ENCODE data around the gene CELF2. TPM values are rescaled to one million over a fixed set of nuclear protein-coding genes. Genes with fewer than 3 reads are reported as not detected.

CELF2 gene
- total RNA-seq, 1 donor from 2014 or later, result 33.8 TPM

DNA sequence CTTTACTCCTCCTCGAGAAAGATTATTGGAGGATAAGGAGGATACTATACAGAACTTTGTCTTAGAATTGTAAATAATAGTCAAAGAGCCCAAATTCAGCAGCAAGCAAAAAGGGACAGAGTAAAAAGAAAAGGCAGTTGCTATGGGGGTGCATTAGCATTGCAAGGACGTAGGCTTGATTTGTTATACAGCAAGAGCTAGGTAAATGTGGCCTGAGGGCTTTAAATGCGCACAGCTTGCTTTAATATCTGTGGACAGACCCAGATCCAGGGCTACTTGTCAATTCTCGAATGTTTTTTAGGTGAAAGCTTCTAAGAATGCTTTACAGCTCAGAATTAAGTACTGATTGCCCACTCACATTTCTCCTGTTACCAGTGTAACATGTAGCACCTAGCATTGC, 58.5 kb downstream of the CELF2 start:
- Mint-ChIP-seq H3K27me3 (ENCODE audit: unreplicated experiment) (no peaks in the 10 kb centered on the region), H3K36me3 (ENCODE audit: unreplicated experiment) (no peaks in the 10 kb centered on the region), H3K9me3 (ENCODE audit: unreplicated experiment) (no peaks in the 10 kb centered on the region), H3K27ac (ENCODE audit: unreplicated experiment) (no peak overlapping the region), H3K4me1 (ENCODE audit: unreplicated experiment) (no peaks in the 10 kb centered on the region), H3K4me3 (ENCODE audit: unreplicated experiment) (no peak overlapping the region)
- no peak for DNase-seq (ENCODE audit: extremely low spot score, unreplicated experiment)
- no peak for TF ChIP-seq CTCF (IDR thresholded peaks at IDR 0.05)

- TF ChIP-seq CTCF (IDR thresholded peaks at IDR 0.05), result no peak
- no peaks in the 10 kb centered on the region for H3K36me3 Mint-ChIP-seq (ENCODE audit: unreplicated experiment)
- no peaks in the 10 kb centered on the region for H3K27me3 Mint-ChIP-seq (ENCODE audit: unreplicated experiment)
- no peaks in the 10 kb centered on the region for H3K9me3 Mint-ChIP-seq (ENCODE audit: unreplicated experiment)
- no peak overlapping the region for H3K4me3 Mint-ChIP-seq (ENCODE audit: unreplicated experiment)
- no peak overlapping the region for H3K27ac Mint-ChIP-seq (ENCODE audit: unreplicated experiment)
- no peak for DNase-seq (ENCODE audit: extremely low spot score, unreplicated experiment)
- H3K4me1 Mint-ChIP-seq (ENCODE audit: unreplicated experiment), result no peaks in the 10 kb centered on the region
Observed at GRCh38 chr10:11080564-11080984, 62.9 kb downstream of the CELF2 start.

GRCh38 chr10:11081408-11081807, 63.7 kb downstream of the CELF2 start:
- no peak overlapping the region for H3K4me3 Mint-ChIP-seq (ENCODE audit: unreplicated experiment)
- no peaks in the 10 kb centered on the region for H3K9me3 Mint-ChIP-seq (ENCODE audit: unreplicated experiment)
- TF ChIP-seq CTCF (IDR thresholded peaks at IDR 0.05), result no peak
- H3K36me3 Mint-ChIP-seq (ENCODE audit: unreplicated experiment), result no peaks in the 10 kb centered on the region
- no peaks in the 10 kb centered on the region for H3K4me1 Mint-ChIP-seq (ENCODE audit: unreplicated experiment)
- DNase-seq (ENCODE audit: extremely low spot score, unreplicated experiment), result no peak
- H3K27me3 Mint-ChIP-seq (ENCODE audit: unreplicated experiment), result no peaks in the 10 kb centered on the region
- H3K27ac Mint-ChIP-seq (ENCODE audit: unreplicated experiment), result no peak overlapping the region

GRCh38 chr10:11082526-11082925, 64.9 kb downstream of the CELF2 start:
- Mint-ChIP-seq H3K27me3 (ENCODE audit: unreplicated experiment) (no peaks in the 10 kb centered on the region), H3K27ac (ENCODE audit: unreplicated experiment) (no peak overlapping the region), H3K4me3 (ENCODE audit: unreplicated experiment) (no peak overlapping the region), H3K36me3 (ENCODE audit: unreplicated experiment) (no peaks in the 10 kb centered on the region), H3K9me3 (ENCODE audit: unreplicated experiment) (no peaks in the 10 kb centered on the region), H3K4me1 (ENCODE audit: unreplicated experiment) (no peaks in the 10 kb centered on the region)
- no peak for TF ChIP-seq CTCF (IDR thresholded peaks at IDR 0.05)
- no peak for DNase-seq (ENCODE audit: extremely low spot score, unreplicated experiment)

DNA sequence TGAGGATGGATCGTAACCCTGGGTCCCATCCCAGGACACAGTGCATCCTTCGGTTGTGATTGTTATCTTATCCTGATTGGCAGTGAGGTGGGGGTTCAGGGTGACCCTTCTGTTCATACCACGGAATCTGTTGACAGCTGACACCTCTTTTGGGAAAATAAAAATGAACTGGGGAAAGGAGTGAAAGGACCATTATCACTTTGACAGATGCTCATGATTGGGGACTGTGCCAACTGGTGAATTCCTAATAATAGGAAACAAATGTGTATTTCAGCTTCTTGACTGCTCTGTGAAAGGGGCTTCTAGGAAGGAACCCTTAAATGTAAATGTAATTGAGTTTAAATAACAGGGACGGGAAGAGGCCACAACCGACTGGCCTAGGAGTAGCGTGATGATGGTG, 65.4 kb downstream of the CELF2 start:
- Mint-ChIP-seq H3K36me3 (ENCODE audit: unreplicated experiment) (no peaks in the 10 kb centered on the region), H3K4me3 (ENCODE audit: unreplicated experiment) (no peak overlapping the region), H3K27ac (ENCODE audit: unreplicated experiment) (no peak overlapping the region), H3K27me3 (ENCODE audit: unreplicated experiment) (no peaks in the 10 kb centered on the region), H3K9me3 (ENCODE audit: unreplicated experiment) (no peaks in the 10 kb centered on the region), H3K4me1 (ENCODE audit: unreplicated experiment) (no peaks in the 10 kb centered on the region)
- no peak for TF ChIP-seq CTCF (IDR thresholded peaks at IDR 0.05)
- no peak for DNase-seq (ENCODE audit: extremely low spot score, unreplicated experiment)

Data from osteocyte (in vitro differentiated cells).